ENCODE data around the gene KCNH1. TPM values are rescaled to one million over a fixed set of nuclear protein-coding genes. Genes with fewer than 3 reads are reported as not detected.

Gene KCNH1
- total and polyA plus RNA-seq, 2 of the 4 experiments (the other 2 are of a cell fraction) = 0.27 to 0.54 TPM

- dilution Hi-C loops (cut with HindIII; ENCODE audit: low sequenced_read_pairs, unreplicated experiment) = no loop called here
Observed at GRCh38 chr1:210650403-210650802, 483.5 kb downstream of the KCNH1 start.

More at GRCh38 chr1:210650403-210650802, 483.5 kb downstream of the KCNH1 start:
- Histone ChIP-seq H3K9me1 (ENCODE audit: insufficient read depth, low read length) (no peaks in the 10 kb centered on the region), H2AK5ac (ENCODE audit: low read depth, low read length) (no peak overlapping the region), H2BK120ac (ENCODE audit: low read depth, low read length) (no peak overlapping the region), H2BK5ac (ENCODE audit: low read depth, low read length, poor library complexity, severe bottlenecking) (no peak overlapping the region), H4K5ac (ENCODE audit: low read depth, low read length) (no peak overlapping the region), H2BK20ac (ENCODE audit: low read depth, low read length) (no peak overlapping the region), H3K4me3 (ENCODE audit: insufficient read depth, low read depth, low read length) (no peak overlapping the region), H4K20me1 (ENCODE audit: insufficient read depth, low read length) (no peaks in the 10 kb centered on the region), H3K9ac (ENCODE audit: low read depth, low read length) (no peak overlapping the region), H4K91ac (ENCODE audit: insufficient read depth, low read depth, low read length) (no peak overlapping the region), H3K36me3 (ENCODE audit: control insufficient read depth, insufficient read depth, low read length) (no peaks in the 10 kb centered on the region), H2BK15ac (ENCODE audit: low read depth, low read length) (no peak overlapping the region), H3K79me1 (ENCODE audit: low read depth in 1 of 2, low read length in 2 of 2) (no peaks in the 10 kb centered on the region), H3K18ac (ENCODE audit: low read depth, low read length) (no peak overlapping the region), H3K27ac (ENCODE audit: insufficient read depth, low read length) (no peak overlapping the region), H4K8ac (ENCODE audit: low read depth in 2 of 2, low read length in 2 of 2) (no peak overlapping the region), H2AK9ac (replicated peaks; ENCODE audit: low read depth, low read length, poor library complexity) (no peak overlapping the region), H3K4me2 (ENCODE audit: low read depth, low read length) (no peak overlapping the region), H3K14ac (replicated peaks; ENCODE audit: low read depth, low read length) (no peak overlapping the region), H2AFZ (replicated peaks; ENCODE audit: low read length, poor library complexity) (no peak overlapping the region), H3K27me3 (ENCODE audit: control insufficient read depth, insufficient read depth, low read length) (no peaks in the 10 kb centered on the region), H3K23ac (ENCODE audit: low read depth, low read length) (no peak overlapping the region), H3K4ac (ENCODE audit: low read depth, low read length) (no peak overlapping the region), H3K4me1 (ENCODE audit: control insufficient read depth, insufficient read depth, low read length) (peaks cover 7% of the 10 kb centered on the region; the same call in 1 of the 2 replicates), H3K56ac (ENCODE audit: extremely low read depth, insufficient read depth, low read length) (no peak overlapping the region), H3K9me3 (ENCODE audit: control insufficient read depth, insufficient read depth, low read length) (no peaks in the 10 kb centered on the region)
- ChIA-PET CTCF (no interaction called here), POLR2A (ENCODE audit: unreplicated experiment) (no interaction called here)
- no CpG with 5 or more reads among the region's 2 CpGs for WGBS, 2 experiments (ENCODE audit: extremely low coverage in 2 of 2, insufficient read length in 1 of 2)
- DNase-seq (no peak), ATAC-seq (ENCODE audit: low read depth) (no peak)
- no TSS peak for BruUV-seq (replicated peaks)
- intact Hi-C loops (cut with micrococcal nuclease) (no loop called here), in situ Hi-C loops (cut with MboI; ENCODE audit: low sequenced_read_pairs) (no loop called here)
- TF ChIP-seq ELK1 (IDR thresholded peaks at IDR 0.05; ENCODE audit: borderline replicate concordance, low read depth, low read length) (no peak), USF2 (IDR thresholded peaks at IDR 0.05; ENCODE audit: low read depth, low read length) (no peak)
